RWPE1 (cell line): ENCODE data around the gene GPR85.

ENCODE experiments used
- CTCF ChIA-PET: fragments of 350-600 bp; sonication (Branson Sonifier 250); formaldehyde crosslinking; extraction: SDS; loops from one replicate; lab custom pipeline; 2021; lab: Yijun Ruan, JAX
- POLR2A ChIA-PET: fragments of 400-600 bp; formaldehyde crosslinking; extraction: SDS; loops from one replicate; lab custom pipeline; 2020; ENCODE audit warnings: antibody characterized with exemption; ENCODE audit not compliant: low non-redundant PET; lab: Yijun Ruan, JAX
- DNase-seq: peaks from one replicate; pipeline ENCODE4 v3.0.0; 2012; ENCODE audit warnings: low spot score
- H3K27ac ChIP-seq: fragments of 450-650 bp; 2 replicates; pipeline ENCODE4 v1.5.1; 2017
- CTCF ChIP-seq: fragments of 450-650 bp; conservative IDR thresholded peaks from 2 replicates; pipeline ENCODE4 v1.5.1; 2017; ENCODE audit warnings: low read depth, mild to moderate bottlenecking

GPR85 gene

GRCh38 chr7:113086431-113086888, at the start of gene GPR85:
Gene GPR85, minus strand, starts transcription at chr7:113086827. Its CDS starts 2,106 bp downstream, at chr7:113084721.
- peak; percentile 38 for DNase-seq
- no peak within 1 kb of the TSS for H3K27ac ChIP-seq
- ChIA-PET CTCF (interaction anchor here (0.5 to 0.8 kb wide), 4 partner anchors 10 to 1324 kb away, joined by 3 to 5 read pairs (median 3); a partner anchor contains a TSS), POLR2A (no interaction called here)
- TF ChIP-seq CTCF: no peak

- no peak for TF ChIP-seq CTCF
- ChIA-PET CTCF (no interaction called here), POLR2A (no interaction called here)
- DNase-seq: no peak
- H3K27ac ChIP-seq: no peak overlapping the region
Observed at GRCh38 chr7:113134025-113134424, 47.4 kb upstream of the GPR85 start.

GRCh38 chr7:113131367-113131766, 44.7 kb upstream of the GPR85 start:
- ChIA-PET POLR2A (no interaction called here), CTCF (no interaction called here)
- no peak overlapping the region for H3K27ac ChIP-seq
- no peak for TF ChIP-seq CTCF
- no peak for DNase-seq

GRCh38 chr7:113128031-113128430, 41.4 kb upstream of the GPR85 start:
- DNase-seq: peak; percentile 4
- ChIA-PET CTCF (no interaction called here), POLR2A (no interaction called here)
- no peak overlapping the region for H3K27ac ChIP-seq
- TF ChIP-seq CTCF: no peak

GRCh38 chr7:113125728-113126127, 39.1 kb upstream of the GPR85 start:
- no peak for TF ChIP-seq CTCF
- H3K27ac ChIP-seq: no peak overlapping the region
- POLR2A ChIA-PET: no interaction called here
- no peak for DNase-seq
- CTCF ChIA-PET: interaction anchor here (0.6 to 0.8 kb wide), 2 partner anchors 227 to 598 kb away, joined by 3 to 4 read pairs; no protein-coding TSS in a partner anchor

- H3K27ac ChIP-seq: no peak overlapping the region
- POLR2A ChIA-PET: no interaction called here
- no peak for TF ChIP-seq CTCF
- CTCF ChIA-PET: no interaction called here
- no peak for DNase-seq
Observed at GRCh38 chr7:113122744-113123143, 36.1 kb upstream of the GPR85 start.

- TF ChIP-seq CTCF: no peak
- ChIA-PET POLR2A (no interaction called here), CTCF (no interaction called here)
- no peak overlapping the region for H3K27ac ChIP-seq
- no peak for DNase-seq
Observed at GRCh38 chr7:113120647-113121046, 34.0 kb upstream of the GPR85 start.
